NCI-H526 treated with DMSO at 0.1 percent for 48 hours (cell line): Measurements from ENCODE around the gene CDC73.
A peak's percentile ranks its signal among the peaks of the same experiment; 100 is the strongest.

Source experiments
- DNase-seq: peaks from one replicate; lab custom pipeline; 2025; lab: John Stamatoyannopoulos, UW

Gene CDC73

GRCh38 chr1:193121616-193122593 is at the start of gene CDC73:
TSS of gene CDC73 (plus strand) at chr1:193122031. CDS start at chr1:193122201, 170 bp downstream.
- DNase-seq, result peak; percentile 82

GRCh38 chr1:193077991-193078390 is 43.8 kb upstream of the CDC73 start:
- no peak for DNase-seq

- no peak for DNase-seq
These were observed 42.6 kb upstream of the CDC73 start for GRCh38 chr1:193079187-193079586.

- no peak for DNase-seq
These were observed 38.3 kb upstream of the CDC73 start for GRCh38 chr1:193083365-193084088.

- no peak for DNase-seq
These were observed 36.6 kb upstream of the CDC73 start for GRCh38 chr1:193085263-193085662.

GRCh38 chr1:193086342-193086741 is 35.5 kb upstream of the CDC73 start:
- DNase-seq, result no peak

GRCh38 chr1:193087893-193088292 is 33.9 kb upstream of the CDC73 start:
- DNase-seq, result no peak

- no peak for DNase-seq
These were observed 31.0 kb upstream of the CDC73 start for GRCh38 chr1:193090865-193091264.

GRCh38 chr1:193094112-193094511 is 27.7 kb upstream of the CDC73 start:
- no peak for DNase-seq

GRCh38 chr1:193102662-193103061 is 19.2 kb upstream of the CDC73 start:
- DNase-seq, result no peak

- no peak for DNase-seq
These were observed 17.9 kb upstream of the CDC73 start for GRCh38 chr1:193103759-193104501.

- peak; percentile 61 for DNase-seq
These were observed 17.3 kb upstream of the CDC73 start for GRCh38 chr1:193104502-193104906.

GRCh38 chr1:193104907-193105820 is 16.7 kb upstream of the CDC73 start, which contains the start of gene GLRX2:
TSS of gene GLRX2 (minus strand) at chr1:193105414. CDS start at chr1:193105382, 32 bp downstream.
- peak; percentile 61 for DNase-seq

GRCh38 chr1:193105821-193106177 is 16.0 kb upstream of the CDC73 start:
- no peak for DNase-seq

GRCh38 chr1:193108471-193108870 is 13.4 kb upstream of the CDC73 start:
- no peak for DNase-seq

- no peak for DNase-seq
These were observed 12.2 kb upstream of the CDC73 start for GRCh38 chr1:193109619-193110018.

GRCh38 chr1:193110246-193110645 is 11.6 kb upstream of the CDC73 start:
- no peak for DNase-seq

- DNase-seq, result no peak
These were observed 11.0 kb upstream of the CDC73 start for GRCh38 chr1:193110864-193111263.

- no peak for DNase-seq
These were observed 10.2 kb upstream of the CDC73 start for GRCh38 chr1:193111641-193112090.

- DNase-seq, result no peak
These were observed 8.4 kb upstream of the CDC73 start for GRCh38 chr1:193113258-193113991.
